K562 (cell line): ENCODE results near the gene CEACAM5. TPM values are rescaled to one million over a fixed set of nuclear protein-coding genes. Genes with fewer than 3 reads are reported as not detected.

Experiments used
- ATAC-seq: fragments of 200-7000 bp; cut with Tn5 transposase; 3 replicates; pipeline ENCODE4 v1.9.1; 2020; ENCODE audit warnings: moderate library complexity
- BruUV-seq: library from RNA; stranded (reverse); fragments of 400-500 nt; replicated peaks from 2 replicates; lab custom pipeline; 2021; lab: Mats Ljungman, UMichigan
- CTCF ChIA-PET: fragments of 300-600 bp; formaldehyde crosslinking; extraction: SDS; loops from one replicate; lab custom pipeline; 2021; ENCODE audit warnings: low intra/inter-chr PET ratio; lab: Yijun Ruan, JAX
- POLR2A ChIA-PET: fragments of 300-600, 350-650 bp; sonication (Branson Sonifier 250); formaldehyde crosslinking; extraction: SDS; loops from one replicate; lab custom pipeline; 2021; ENCODE audit warnings: antibody characterized with exemption, inconsistent platforms; lab: Yijun Ruan, JAX
- DNase-seq, 4 experiments: peaks; one replicate each; pipeline versions ENCODE4 v3.0.0 to v3.0.0-alpha.2; 2011 to 2018; ENCODE audit warnings: low spot score in 3 of 4, mixed read lengths in 3 of 4; ENCODE audit errors: extremely low read depth in 1 of 4
- FAIRE-seq: peaks from 2 replicates; lab custom pipeline; 2011; peaks lifted over from hg19 to GRCh38; lab: Jason Lieb, UNC
- H2AFZ ChIP-seq: 2 replicates; pipeline ENCODE4 v1.6.0; 2011; ENCODE audit warnings: low read depth, low read length, control low read depth, inconsistent platforms
- H3K27ac ChIP-seq: fragments of 200-600 bp; 3 replicates; pipeline ENCODE4 v1.8.0; 2011; ENCODE audit warnings: low read depth, mild to moderate bottlenecking, control low read depth, inconsistent platforms, low read length, moderate library complexity, mixed read lengths; ENCODE audit errors: extremely low read depth
- H3K27me3 ChIP-seq, 2 experiments: fragments of 300-600 bp in 1 of 2; 2 replicates in 1 of 2; 3 replicates in 1 of 2; pipeline versions ENCODE4 v1.6.0 to v1.8.0; 2011; ENCODE audit warnings: inconsistent platforms in 2 of 2, low read length in 2 of 2, mild to moderate bottlenecking in 1 of 2, mixed read lengths in 1 of 2, moderate library complexity in 1 of 2; ENCODE audit not compliant: control insufficient read depth in 2 of 2, insufficient read depth in 2 of 2
- H3K36me3 ChIP-seq: fragments of 300-600 bp; 3 replicates; pipeline ENCODE4 v1.8.0; 2011; ENCODE audit warnings: mild to moderate bottlenecking, low read length, inconsistent platforms; ENCODE audit not compliant: control insufficient read depth, insufficient read depth
- H3K4me1 ChIP-seq, 2 experiments: fragments of 200-600 bp in 1 of 2; replicated peaks in 1 of 2; 2 replicates in 1 of 2; 3 replicates in 1 of 2; pipeline versions ENCODE4 v1.5.1 to v1.8.0; 2011; ENCODE audit warnings: inconsistent platforms in 2 of 2, low read length in 2 of 2, mild to moderate bottlenecking in 1 of 2, mixed read lengths in 1 of 2, moderate library complexity in 1 of 2; ENCODE audit not compliant: control insufficient read depth in 2 of 2, insufficient read depth in 2 of 2
- H3K4me2 ChIP-seq: 2 replicates; pipeline ENCODE4 v1.6.1; 2011; ENCODE audit warnings: low read length, control low read depth, inconsistent platforms, mixed read lengths; ENCODE audit not compliant: insufficient read depth
- H3K4me3 ChIP-seq: fragments of 200-600 bp; sonication (generic), shearing (Covaris generic); 2 replicates; pipeline ENCODE4 v1.5.1; 2016; ENCODE audit warnings: control low read depth, inconsistent platforms
- H3K79me2 ChIP-seq: fragments of 200-600 bp; 3 replicates; pipeline ENCODE4 v1.8.0; 2011; ENCODE audit warnings: low read length, inconsistent platforms; ENCODE audit not compliant: control insufficient read depth, insufficient read depth
- H3K9ac ChIP-seq, 2 experiments: 2 replicates each; pipeline versions ENCODE4 v1.6.0 to v1.6.1; 2011; ENCODE audit warnings: low read depth in 2 of 2, low read length in 2 of 2, control low read depth in 1 of 2, inconsistent platforms in 1 of 2, mild to moderate bottlenecking in 1 of 2, mixed read lengths in 1 of 2; ENCODE audit not compliant: insufficient read depth in 1 of 2
- H3K9me1 ChIP-seq: one replicate; pipeline ENCODE4 v1.6.0; 2011; ENCODE audit warnings: inconsistent platforms, mild to moderate bottlenecking, low read length, moderate library complexity; ENCODE audit not compliant: control insufficient read depth, insufficient read depth
- H3K9me3 ChIP-seq: replicated peaks from 2 replicates; pipeline ENCODE4 v1.5.1; 2011; ENCODE audit warnings: low read depth, low read length, inconsistent platforms; ENCODE audit not compliant: control insufficient read depth, insufficient read depth
- H4K20me1 ChIP-seq: replicated peaks from 2 replicates; pipeline ENCODE4 v1.6.1; 2011; ENCODE audit warnings: low read length, inconsistent platforms, mixed read lengths; ENCODE audit not compliant: control insufficient read depth, insufficient read depth
- ARNT ChIP-seq, 2 experiments: fragments of 450-650 bp; IDR thresholded peaks; 2 replicates each; pipeline ENCODE4 v1.6.1; 2016; ENCODE audit warnings: mild to moderate bottlenecking in 1 of 2
- BACH1 ChIP-seq: fragments of 200-800 bp; sonication (Bioruptor generic); IDR thresholded peaks from 2 replicates; pipeline ENCODE4 v1.6.1; 2016; ENCODE audit warnings: missing genetic modification characterization, missing compliant biosample characterization
- CCNT2 ChIP-seq: IDR thresholded peaks from 2 replicates; pipeline ENCODE4 v1.6.1; 2011; ENCODE audit warnings: borderline replicate concordance, low read depth, mild to moderate bottlenecking, moderate library complexity, mixed read lengths, low read length; ENCODE audit not compliant: insufficient read length; ENCODE audit errors: extremely low read depth
- GMEB1 ChIP-seq: fragments of 250-450 bp; sonication (Bioruptor Pico); IDR thresholded peaks from 2 replicates; pipeline ENCODE4 v1.4.0; 2020; ENCODE audit warnings: mild to moderate bottlenecking
- HMGN3 ChIP-seq: IDR thresholded peaks from 2 replicates; pipeline ENCODE4 v1.6.1; 2011; ENCODE audit warnings: borderline replicate concordance, low read depth, mild to moderate bottlenecking, mixed read lengths, low read length; ENCODE audit not compliant: insufficient read length; ENCODE audit errors: extremely low read depth
- KLF10 ChIP-seq: fragments of 250-450 bp; sonication (Bioruptor Pico); IDR thresholded peaks from 2 replicates; pipeline ENCODE4 v1.6.1; 2021; ENCODE audit warnings: matching md5 sums
- LARP7 ChIP-seq: fragments of 450-650 bp; IDR thresholded peaks from 2 replicates; pipeline ENCODE4 v1.6.1; 2016
- LCOR ChIP-seq: sonication (generic); formaldehyde crosslinking; IDR thresholded peaks from 2 replicates; pipeline ENCODE4 v1.8.0; 2022; ENCODE audit warnings: mild to moderate bottlenecking, missing genetic modification reagents
- NR2F6 ChIP-seq: fragments of 450-650 bp; formaldehyde crosslinking; IDR thresholded peaks from 2 replicates; pipeline ENCODE4 v1.4.0; 2020; ENCODE audit warnings: mild to moderate bottlenecking
- POU5F1 ChIP-seq: fragments of 150-350 bp; IDR thresholded peaks from 2 replicates; pipeline ENCODE4 v1.6.1; 2014; ENCODE audit warnings: borderline replicate concordance, low read length, low read depth, mild to moderate bottlenecking; ENCODE audit not compliant: partially characterized antibody
- PTRF ChIP-seq: fragments of 450-650 bp; IDR thresholded peaks from 2 replicates; pipeline ENCODE4 v1.6.1; 2016; ENCODE audit warnings: mild to moderate bottlenecking, missing genetic modification characterization, missing compliant biosample characterization
- RBFOX2 ChIP-seq: fragments of 200-400 bp; formaldehyde crosslinking; IDR thresholded peaks from 2 replicates; pipeline ENCODE4 v1.6.1; 2017; ENCODE audit warnings: low read depth, mild to moderate bottlenecking, low read length, moderate library complexity
- RBM15 ChIP-seq: fragments of 200-400 bp; formaldehyde crosslinking; IDR thresholded peaks from 2 replicates; pipeline ENCODE4 v1.6.1; 2018; ENCODE audit warnings: mild to moderate bottlenecking, low read length, moderate library complexity; ENCODE audit not compliant: insufficient read depth
- RFX5 ChIP-seq: IDR thresholded peaks from 2 replicates; pipeline ENCODE4 v1.6.1; 2011; ENCODE audit warnings: low read depth, mild to moderate bottlenecking, improper control_type of control experiment, low read length
- RUNX1 ChIP-seq: sonication (generic); IDR thresholded peaks from 2 replicates; pipeline ENCODE4 v1.6.1; 2016; ENCODE audit warnings: antibody characterized with exemption, low read depth
- SREBF1 ChIP-seq: fragments of 150-350 bp; IDR thresholded peaks from 2 replicates; pipeline ENCODE4 v1.6.1; 2014; ENCODE audit warnings: antibody characterized with exemption, low read depth, low read length, borderline replicate concordance
- STAT5A ChIP-seq: IDR thresholded peaks from 2 replicates; pipeline ENCODE4 v1.6.1; 2012; ENCODE audit warnings: low read length, inconsistent platforms, borderline replicate concordance
- TAF7 ChIP-seq: fragments of 450-650 bp; IDR thresholded peaks from 2 replicates; pipeline ENCODE4 v1.6.1; 2016; ENCODE audit warnings: missing genetic modification characterization, missing compliant biosample characterization
- THAP7 ChIP-seq: fragments of 250-450 bp; sonication (Bioruptor Pico); IDR thresholded peaks from 2 replicates; pipeline ENCODE4 v1.5.0; 2021
- TSC22D4 ChIP-seq: fragments of 450-650 bp; IDR thresholded peaks from 2 replicates; pipeline ENCODE4 v1.6.1; 2016; ENCODE audit warnings: missing genetic modification characterization, missing biosample characterization, control low read depth
- XRCC5 ChIP-seq: fragments of 200-400 bp; formaldehyde crosslinking; IDR thresholded peaks from 2 replicates; pipeline ENCODE4 v1.6.1; 2017; ENCODE audit warnings: low read depth, mild to moderate bottlenecking, low read length
- ZNF165 ChIP-seq: fragments of 250-450 bp; sonication (Bioruptor Pico); IDR thresholded peaks from 2 replicates; pipeline ENCODE4 v1.4.0; 2020; ENCODE audit warnings: borderline replicate concordance
- WGBS: fragments of 100-300 bp; shearing (Covaris generic); methylation state at CpG from one replicate; pipeline ENCODE4 v1.1.6; 2016; ENCODE audit warnings: low coverage, mixed read lengths; ENCODE audit not compliant: insufficient coverage; ENCODE audit errors: missing lambda C conversion rate; 5-methylcytosine and 5-hydroxymethylcytosine counted together
- in situ Hi-C: fragments of 300-500 bp; cut with MboI; formaldehyde crosslinking; loops from 4 replicates; pipeline ENCODE4 v1.15.0; 2018; ENCODE audit warnings: inconsistent platforms, mixed read lengths
- intact Hi-C: fragments of 100-400 bp; cut with micrococcal nuclease; formaldehyde crosslinking; loops from 2 replicates; pipeline ENCODE4 v1.14.2; 2022
- polyA plus RNA-seq, 8 experiments: library from polyadenylated mRNA; depleted of rRNA in 4 of 8; stranded (reverse) in 5 of 8; unstranded in 3 of 8; fragments of >200 nt; fragmentation: Nextera tagmentation in 2 of 8; fragmentation: Illumina TruSeq in 1 of 8; extraction: Ambion mirVana in 2 of 8; extraction: Trizol in 1 of 8; gene quantifications; 2 replicates each; pipeline versions ENCODE4 v1.2.1 to v1.2.3, GENCODE V29; 2011 to 2014; ENCODE audit warnings: inconsistent platforms in 1 of 8, missing spikeins in 1 of 8
- total RNA-seq, 7 experiments: library from RNA; depleted of rRNA in 6 of 7; stranded (reverse); fragments of >200 nt in 6 of 7; fragmentation: Illumina TruSeq in 2 of 7; extraction: Trizol in 2 of 7; gene quantifications; 2 replicates each; pipeline versions ENCODE4 v1.2.1 to v1.2.3, GENCODE V29; 2011 to 2021; ENCODE audit warnings: low replicate concordance in 1 of 7

Gene CEACAM5
- total and polyA plus RNA-seq, 9 of the 15 experiments (the other 6 are each of a cell fraction or from before 2014, with no cell fraction given): 0.33 TPM; not detected in 8

- TF ChIP-seq ZNF165 (no peak), HMGN3 (no peak), KLF10 (CRISPR knock-in tag) (no peak)
These were observed 13.4 kb upstream of the CEACAM5 start (continued) for GRCh38 chr19:41694831-41695635.

GRCh38 chr19:41695745-41696144 is 12.7 kb upstream of the CEACAM5 start:
- H3K9me3 ChIP-seq: no peaks in the 10 kb centered on the region
- no peak overlapping the region for H3K9ac ChIP-seq
- WGBS: 3% methylated on average over 2 of the region's 2 CpGs
- H3K27me3 ChIP-seq: no peaks in the 10 kb centered on the region; a peak in 1 of 5 replicates
- ChIA-PET CTCF (no interaction called here), POLR2A (no interaction called here)
- DNase-seq (no peak), ATAC-seq (no peak), FAIRE-seq (no peak)
- H3K4me2 ChIP-seq: no peak overlapping the region
- in situ Hi-C loops (no loop called here), intact Hi-C loops (no loop called here)
- no peaks in the 10 kb centered on the region for H3K36me3 ChIP-seq
- BruUV-seq: no TSS peak
- no peak overlapping the region for H3K27ac ChIP-seq
- no peak overlapping the region for H3K4me3 ChIP-seq
- no peak overlapping the region for H2AFZ ChIP-seq
- no peaks in the 10 kb centered on the region for H4K20me1 ChIP-seq
- H3K79me2 ChIP-seq: no peaks in the 10 kb centered on the region
- TF ChIP-seq GMEB1 (CRISPR knock-in tag): no peak
- TF ChIP-seq POU5F1: no peak
- TF ChIP-seq BACH1 (tag): no peak
- no peak for TF ChIP-seq PTRF (tag)
- no peak for TF ChIP-seq XRCC5
- no peak for TF ChIP-seq TSC22D4 (tag)
- no peak for TF ChIP-seq ARNT (IDR thresholded peaks at IDR 0.05)
- no peak for TF ChIP-seq RBFOX2
- TF ChIP-seq RUNX1: no peak
- no peak for TF ChIP-seq CCNT2
- no peak for TF ChIP-seq RFX5
- no peak for TF ChIP-seq TAF7 (tag)
- no peak for TF ChIP-seq SREBF1
- no peak for TF ChIP-seq STAT5A
- TF ChIP-seq LARP7: no peak
- no peak for TF ChIP-seq NR2F6 (CRISPR knock-in tag)
- TF ChIP-seq LCOR (CRISPR knock-in tag): no peak
- TF ChIP-seq RBM15: no peak
- no peak for TF ChIP-seq THAP7 (CRISPR knock-in tag)
- H3K9me1 ChIP-seq: no peaks in the 10 kb centered on the region
- peaks cover 0 to 4% of the 10 kb centered on the region in 2 experiments; a peak in 1 of 5 replicates for H3K4me1 ChIP-seq
